ENCODE data around the gene BCLAF1. TPM values are rescaled to one million over a fixed set of nuclear protein-coding genes. Genes with fewer than 3 reads are reported as not detected.

The BCLAF1 gene
- total and polyA plus RNA-seq, 2 donors (not counting 3 experiments of a cell fraction or from before 2014, with no cell fraction given): 23.4 to 151 TPM

DNA sequence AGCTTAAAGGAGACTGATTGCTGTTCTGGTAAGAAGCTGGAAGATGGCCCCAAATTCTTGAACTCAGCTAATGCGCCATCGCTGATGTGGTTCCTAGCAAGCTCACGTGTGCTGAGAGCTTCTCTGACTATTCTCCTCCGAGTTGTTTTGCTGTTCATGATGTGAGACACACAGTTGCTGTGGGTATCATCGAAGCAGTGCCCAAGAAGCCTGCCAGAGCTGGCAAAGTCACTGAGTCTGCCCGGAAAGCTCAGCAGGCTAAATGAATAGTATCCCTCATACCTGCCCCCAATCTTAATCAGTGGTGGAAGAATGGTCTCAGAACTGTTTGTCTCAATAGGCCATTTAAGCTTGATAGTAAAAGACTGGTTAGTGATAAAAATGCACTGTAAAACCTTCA, 28.3 kb upstream of the BCLAF1 start:
- DNase-seq (ENCODE audit: low read depth, low spot score): no peak
- Histone ChIP-seq H2AFZ (ENCODE audit: low read depth, low read length) (no peak overlapping the region), H4K20me1 (replicated peaks; ENCODE audit: control insufficient read depth, extremely low read depth, insufficient read depth, low read length) (no peaks in the 10 kb centered on the region), H3K27ac (ENCODE audit: insufficient read depth, low read depth, low read length) (no peak overlapping the region), H3K36me3 (ENCODE audit: control insufficient read depth in 2 of 2, extremely low read depth in 1 of 2, insufficient read depth in 2 of 2, low read length in 2 of 2) (no peaks in the 10 kb centered on the region), H3K4me1 (ENCODE audit: control insufficient read depth, extremely low read depth, insufficient read depth, low read length) (no peaks in the 10 kb centered on the region), H3K9me1 (replicated peaks; ENCODE audit: control insufficient read depth, extremely low read depth, insufficient read depth, low read length) (no peaks in the 10 kb centered on the region), H3K9ac (replicated peaks; ENCODE audit: extremely low read depth, insufficient read depth, low read length) (no peak overlapping the region), H3K79me2 (ENCODE audit: control insufficient read depth, insufficient read depth, low read length) (no peaks in the 10 kb centered on the region), H3K27me3 (ENCODE audit: control insufficient read depth in 2 of 2, insufficient read depth in 2 of 2, low read length in 2 of 2) (peaks cover 5 to 6% of the 10 kb centered on the region in 2 experiments), H3K4me3 (replicated peaks in 1 of 3; ENCODE audit: insufficient read depth in 1 of 3, low read depth in 1 of 3, low read length in 3 of 3) (no peak overlapping the region), H3K4me2 (ENCODE audit: insufficient read depth, low read length) (no peak overlapping the region), H3K9me3 (replicated peaks; ENCODE audit: control insufficient read depth, insufficient read depth, low read length) (no peaks in the 10 kb centered on the region)
- intact Hi-C loops (cut with micrococcal nuclease): loop anchor here (1.0 to 2.0 kb wide), 5 partner anchors 91 to 867 kb away; no protein-coding TSS in a partner anchor
- TF ChIP-seq, protein P1, sequence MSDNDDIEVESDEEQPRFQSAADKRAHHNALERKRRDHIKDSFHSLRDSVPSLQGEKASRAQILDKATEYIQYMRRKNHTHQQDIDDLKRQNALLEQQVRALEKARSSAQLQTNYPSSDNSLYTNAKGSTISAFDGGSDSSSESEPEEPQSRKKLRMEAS (IDR thresholded peaks at IDR 0.05; ENCODE audit: insufficient read depth, insufficient read length): no peak
- TF ChIP-seq MYC (IDR thresholded peaks at IDR 0.05; ENCODE audit: low read depth, low read length) (no peak), POLR2AphosphoS5 (IDR thresholded peaks at IDR 0.05; ENCODE audit: insufficient read depth, low read depth, low read length) (no peak)
- TF ChIP-seq, protein P2, sequence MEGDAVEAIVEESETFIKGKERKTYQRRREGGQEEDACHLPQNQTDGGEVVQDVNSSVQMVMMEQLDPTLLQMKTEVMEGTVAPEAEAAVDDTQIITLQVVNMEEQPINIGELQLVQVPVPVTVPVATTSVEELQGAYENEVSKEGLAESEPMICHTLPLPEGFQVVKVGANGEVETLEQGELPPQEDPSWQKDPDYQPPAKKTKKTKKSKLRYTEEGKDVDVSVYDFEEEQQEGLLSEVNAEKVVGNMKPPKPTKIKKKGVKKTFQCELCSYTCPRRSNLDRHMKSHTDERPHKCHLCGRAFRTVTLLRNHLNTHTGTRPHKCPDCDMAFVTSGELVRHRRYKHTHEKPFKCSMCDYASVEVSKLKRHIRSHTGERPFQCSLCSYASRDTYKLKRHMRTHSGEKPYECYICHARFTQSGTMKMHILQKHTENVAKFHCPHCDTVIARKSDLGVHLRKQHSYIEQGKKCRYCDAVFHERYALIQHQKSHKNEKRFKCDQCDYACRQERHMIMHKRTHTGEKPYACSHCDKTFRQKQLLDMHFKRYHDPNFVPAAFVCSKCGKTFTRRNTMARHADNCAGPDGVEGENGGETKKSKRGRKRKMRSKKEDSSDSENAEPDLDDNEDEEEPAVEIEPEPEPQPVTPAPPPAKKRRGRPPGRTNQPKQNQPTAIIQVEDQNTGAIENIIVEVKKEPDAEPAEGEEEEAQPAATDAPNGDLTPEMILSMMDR (IDR thresholded peaks at IDR 0.05; ENCODE audit: extremely low read depth in 1 of 2, insufficient read depth in 1 of 2, low read depth in 1 of 2, low read length in 2 of 2): no peak
- ChIA-PET POLR2A (no interaction called here), CTCF (interaction anchor here (0.9 to 3.6 kb wide), 20 partner anchors 8 to 890 kb away, joined by 3 to 42 read pairs (median 7); partner anchors contain the start of genes BCLAF1, MAP3K5 and MTFR2)
- no peak for FAIRE-seq
- no TSS peak for BruUV-seq (replicated peaks)
- dilution Hi-C loops (cut with MboI; ENCODE audit: extremely low pct_ligation_motif_present, low sequenced_read_pairs): no loop called here

All from endothelial cell of umbilical vein (primary cell).